ENCODE results near the gene EML3. TPM values are rescaled to one million over a fixed set of nuclear protein-coding genes. Genes with fewer than 3 reads are reported as not detected.

EML3 gene
- total and polyA plus RNA-seq, 2 of the 13 experiments (the other 11 are each of a cell fraction or from before 2014, with no cell fraction given): 10.6 to 12.3 TPM

DNA sequence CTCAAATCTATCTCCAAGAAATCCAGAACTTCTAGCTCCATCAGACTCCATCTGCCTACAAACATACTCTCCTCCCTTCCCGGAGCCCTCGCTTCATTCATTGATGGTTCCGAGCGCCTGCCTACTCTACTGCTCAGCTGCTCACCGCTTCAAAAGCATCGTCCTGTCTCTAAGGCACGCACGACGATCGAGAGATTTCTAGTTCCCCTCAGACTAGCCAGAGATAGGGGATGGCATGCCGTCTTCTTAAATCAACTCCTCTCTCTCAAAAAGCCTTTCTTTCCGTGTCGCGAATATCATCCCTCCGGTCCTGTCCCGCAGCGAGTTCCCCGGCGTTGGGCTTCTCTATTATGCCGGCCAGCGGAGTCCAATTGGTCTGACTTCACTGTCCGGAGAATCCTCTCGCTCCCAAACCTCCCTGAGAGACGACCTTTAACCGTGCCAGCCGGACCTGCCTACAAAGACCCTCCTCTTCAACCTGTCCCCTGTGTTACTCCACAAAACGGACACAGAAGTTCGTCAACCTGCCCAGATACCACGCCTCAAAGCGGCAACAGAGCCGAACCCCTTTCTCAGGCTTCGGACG is 39.5 kb downstream of the EML3 start (continued):
- peak; percentile 27; the same call in 1 of the 2 replicates for TF ChIP-seq KMT2A (CRISPR knock-in tag; IDR thresholded peaks at IDR 0.05)
- TF ChIP-seq MATR3 (CRISPR knock-in tag; IDR thresholded peaks at IDR 0.05): no peak
- TF ChIP-seq, protein P1, sequence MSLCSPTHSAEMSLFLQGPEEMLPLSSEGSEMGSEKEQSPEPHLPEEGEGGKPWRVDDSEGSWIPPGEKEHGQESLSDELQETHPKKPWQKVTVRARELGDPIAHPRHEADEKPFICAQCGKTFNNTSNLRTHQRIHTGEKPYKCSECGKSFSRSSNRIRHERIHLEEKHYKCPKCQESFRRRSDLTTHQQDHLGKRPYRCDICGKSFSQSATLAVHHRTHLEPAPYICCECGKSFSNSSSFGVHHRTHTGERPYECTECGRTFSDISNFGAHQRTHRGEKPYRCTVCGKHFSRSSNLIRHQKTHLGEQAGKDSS (CRISPR knock-in tag; IDR thresholded peaks at IDR 0.05; ENCODE audit: borderline replicate concordance, low read depth): 0 out of 2 replicates have a peak, but pooled peaks have one; percentile 3
- no peak for TF ChIP-seq KDM6A (CRISPR knock-in tag; IDR thresholded peaks at IDR 0.05; ENCODE audit: low read depth)
- 0 out of 2 replicates have a peak, but pooled peaks have one; percentile 17 for TF ChIP-seq HBP1 (CRISPR knock-in tag; IDR thresholded peaks at IDR 0.05; ENCODE audit: low read depth)
- no peak for TF ChIP-seq SPEN (CRISPR knock-in tag; IDR thresholded peaks at IDR 0.05; ENCODE audit: low read depth)
- peak; percentile 12; the same call in 1 of the 2 replicates for TF ChIP-seq ZNF225 (CRISPR knock-in tag; IDR thresholded peaks at IDR 0.05)
- 0 out of 2 replicates have a peak, but pooled peaks have one; percentile 3 for TF ChIP-seq RFXANK (CRISPR knock-in tag; IDR thresholded peaks at IDR 0.05)
- no peak for TF ChIP-seq PTBP1 (IDR thresholded peaks at IDR 0.05; ENCODE audit: low read depth, low read length, poor library complexity, severe bottlenecking)
- TF ChIP-seq PREB (CRISPR knock-in tag; IDR thresholded peaks at IDR 0.05): no peak
- TF ChIP-seq THRA (CRISPR knock-in tag; IDR thresholded peaks at IDR 0.05; ENCODE audit: borderline replicate concordance): no peak
- TF ChIP-seq ZNF253 (CRISPR knock-in tag; IDR thresholded peaks at IDR 0.05; ENCODE audit: borderline replicate concordance): no peak
- no peak for TF ChIP-seq ZBTB44 (CRISPR knock-in tag; IDR thresholded peaks at IDR 0.05)
- no peak for TF ChIP-seq JUND (CRISPR knock-in tag; IDR thresholded peaks at IDR 0.05)
- TF ChIP-seq ZNF616 (CRISPR knock-in tag; IDR thresholded peaks at IDR 0.05; ENCODE audit: low read depth): no peak
- no peak for TF ChIP-seq SNRNP70 (IDR thresholded peaks at IDR 0.05; ENCODE audit: low read depth, low read length)
- TF ChIP-seq, protein P2, sequence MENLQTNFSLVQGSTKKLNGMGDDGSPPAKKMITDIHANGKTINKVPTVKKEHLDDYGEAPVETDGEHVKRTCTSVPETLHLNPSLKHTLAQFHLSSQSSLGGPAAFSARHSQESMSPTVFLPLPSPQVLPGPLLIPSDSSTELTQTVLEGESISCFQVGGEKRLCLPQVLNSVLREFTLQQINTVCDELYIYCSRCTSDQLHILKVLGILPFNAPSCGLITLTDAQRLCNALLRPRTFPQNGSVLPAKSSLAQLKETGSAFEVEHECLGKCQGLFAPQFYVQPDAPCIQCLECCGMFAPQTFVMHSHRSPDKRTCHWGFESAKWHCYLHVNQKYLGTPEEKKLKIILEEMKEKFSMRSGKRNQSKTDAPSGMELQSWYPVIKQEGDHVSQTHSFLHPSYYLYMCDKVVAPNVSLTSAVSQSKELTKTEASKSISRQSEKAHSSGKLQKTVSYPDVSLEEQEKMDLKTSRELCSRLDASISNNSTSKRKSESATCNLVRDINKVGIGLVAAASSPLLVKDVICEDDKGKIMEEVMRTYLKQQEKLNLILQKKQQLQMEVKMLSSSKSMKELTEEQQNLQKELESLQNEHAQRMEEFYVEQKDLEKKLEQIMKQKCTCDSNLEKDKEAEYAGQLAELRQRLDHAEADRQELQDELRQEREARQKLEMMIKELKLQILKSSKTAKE (CRISPR knock-in tag; IDR thresholded peaks at IDR 0.05; ENCODE audit: borderline replicate concordance): no peak
- TF ChIP-seq FLYWCH1 (CRISPR knock-in tag; IDR thresholded peaks at IDR 0.05): no peak
- TF ChIP-seq HOXA3 (CRISPR knock-in tag; IDR thresholded peaks at IDR 0.05): no peak; the same call in 1 of the 2 replicates
- TF ChIP-seq MEIS1 (CRISPR knock-in tag; IDR thresholded peaks at IDR 0.05; ENCODE audit: borderline replicate concordance): no peak
- no peak for TF ChIP-seq MIER3 (CRISPR knock-in tag; IDR thresholded peaks at IDR 0.05; ENCODE audit: borderline replicate concordance)
- no peak for TF ChIP-seq PHB2 (IDR thresholded peaks at IDR 0.05; ENCODE audit: partially characterized antibody)

All from HepG2 (cell line).